Activated CD4-positive, CD25-positive, alpha-beta regulatory T cell treated with anti-CD3 and anti-CD28 coated beads, Interleukin-2, amount 50 U/mL, for 72 hours (primary cell): ENCODE measurements around the gene INO80D.

ENCODE experiments used
- DNase-seq: peaks from one replicate; pipeline ENCODE4 v3.0.0; 2021

The INO80D gene

DNA sequence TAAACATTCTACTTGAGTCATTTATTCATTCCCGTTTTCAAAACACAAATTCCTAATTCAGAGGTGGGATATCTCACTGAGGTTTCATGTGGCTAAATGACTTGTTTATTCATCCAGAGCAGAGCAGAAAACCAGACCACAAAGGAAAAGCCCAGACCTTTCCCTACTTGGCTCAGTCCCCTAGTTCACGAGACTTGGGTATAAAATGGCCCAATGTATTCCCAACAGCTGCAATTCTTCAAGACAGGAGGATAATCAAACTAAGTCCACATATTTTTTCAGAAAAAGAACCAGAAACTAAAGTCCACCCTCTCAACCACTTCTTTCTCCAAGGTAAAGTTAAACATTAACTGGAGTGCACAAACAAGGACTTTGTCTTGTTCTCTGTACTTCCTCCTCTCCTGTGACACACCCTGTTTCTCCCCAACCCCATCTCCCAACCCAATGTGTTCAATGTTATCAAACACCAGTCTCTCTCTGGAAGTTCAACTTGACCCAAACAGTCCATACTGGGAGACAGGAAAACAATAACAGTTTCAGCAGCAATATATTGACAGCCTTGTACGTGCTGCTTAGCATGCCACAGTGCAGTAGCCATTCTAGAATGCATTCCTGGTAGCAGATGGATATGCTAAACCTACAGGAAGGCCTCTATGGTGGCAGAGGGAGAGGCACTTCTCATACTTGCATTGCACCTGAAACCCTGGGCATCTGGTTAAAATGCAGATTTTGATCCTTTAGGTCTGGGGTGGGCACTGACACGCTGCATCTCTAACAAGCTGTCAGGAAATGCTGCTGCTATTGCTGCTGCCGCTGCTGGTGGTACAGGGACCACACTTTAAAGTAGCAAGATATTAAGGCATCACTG, 110.7 kb downstream of the INO80D start:
- no peak for DNase-seq

GRCh38 chr2:205972113-205972512, 113.9 kb downstream of the INO80D start:
- no peak for DNase-seq

DNA sequence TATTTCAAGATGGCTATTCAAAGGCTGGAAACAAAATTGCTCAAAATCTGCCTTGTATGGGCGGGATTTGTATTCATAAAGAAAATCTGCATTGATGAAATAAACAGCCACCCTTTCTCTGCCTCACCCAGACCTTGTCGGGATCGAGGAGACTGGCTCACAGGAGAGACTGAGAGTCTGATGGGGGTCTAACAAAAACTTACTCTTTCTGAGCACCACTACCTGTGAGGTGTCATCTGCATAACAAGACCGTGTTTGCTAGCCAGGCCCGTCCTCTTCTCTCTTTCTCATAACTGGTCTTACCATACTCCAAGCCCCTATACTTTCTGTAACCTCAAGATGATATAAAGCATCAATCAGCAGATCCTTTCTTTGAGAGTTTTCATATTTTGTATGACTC, 115.6 kb downstream of the INO80D start:
- DNase-seq, result no peak

- no peak for DNase-seq
Observed at GRCh38 chr2:205969584-205969983, 116.4 kb downstream of the INO80D start.

DNA sequence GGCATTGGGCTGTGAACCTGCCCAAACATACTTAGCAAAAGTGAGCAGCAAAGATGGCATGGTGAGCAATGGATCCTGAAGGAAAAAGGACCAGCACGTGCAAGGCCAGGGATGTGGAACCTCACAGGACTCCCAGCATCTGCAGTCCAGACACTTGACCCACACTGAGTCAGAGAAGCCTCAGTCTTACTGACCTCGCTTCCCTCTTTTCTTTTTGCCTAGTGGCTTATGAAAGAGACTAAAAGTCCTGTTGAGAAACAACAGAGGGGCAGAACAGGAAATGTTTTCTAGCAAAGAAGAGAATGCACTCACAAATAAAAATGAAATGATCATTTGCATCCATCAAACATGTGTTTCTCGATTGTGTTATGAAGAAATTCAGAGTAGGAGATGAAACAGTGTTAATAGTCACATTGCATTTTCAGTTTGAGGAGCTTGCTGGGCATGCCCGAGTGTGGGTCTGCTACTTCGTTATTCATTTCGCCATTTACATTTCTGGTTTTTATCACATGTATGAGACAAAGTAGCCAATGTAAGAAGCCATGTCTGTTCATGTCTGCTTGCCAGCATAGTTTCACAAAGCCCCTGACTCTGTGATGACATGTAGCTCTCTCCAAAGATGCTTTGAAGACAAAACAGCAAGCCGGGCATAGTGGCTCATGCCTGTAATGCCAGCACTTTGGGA, 118.4 kb downstream of the INO80D start:
- no peak for DNase-seq

GRCh38 chr2:205965707-205966106, 120.3 kb downstream of the INO80D start:
- DNase-seq, result no peak

GRCh38 chr2:205964111-205964761, 121.7 kb downstream of the INO80D start:
- no peak for DNase-seq

DNA sequence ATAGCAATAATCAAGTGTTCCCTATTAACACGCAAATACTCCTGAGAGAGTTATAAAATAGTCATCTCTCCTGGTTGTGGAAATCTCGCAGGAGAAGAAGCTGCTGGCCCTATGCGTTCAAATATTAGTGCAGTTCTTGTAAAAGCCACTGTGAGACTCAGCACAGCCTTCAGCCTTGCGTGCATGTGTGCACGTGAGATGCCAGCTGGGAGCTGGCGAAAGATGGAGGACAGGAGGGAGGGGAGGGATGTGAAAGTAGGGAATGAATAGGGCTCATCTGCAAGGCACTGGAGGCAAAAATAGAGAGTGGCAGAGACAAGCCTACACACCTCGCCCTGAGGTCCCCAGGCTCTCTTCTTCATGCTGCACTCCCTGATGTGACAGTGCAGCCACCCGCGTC, 126.5 kb downstream of the INO80D start:
- DNase-seq, result no peak

DNA sequence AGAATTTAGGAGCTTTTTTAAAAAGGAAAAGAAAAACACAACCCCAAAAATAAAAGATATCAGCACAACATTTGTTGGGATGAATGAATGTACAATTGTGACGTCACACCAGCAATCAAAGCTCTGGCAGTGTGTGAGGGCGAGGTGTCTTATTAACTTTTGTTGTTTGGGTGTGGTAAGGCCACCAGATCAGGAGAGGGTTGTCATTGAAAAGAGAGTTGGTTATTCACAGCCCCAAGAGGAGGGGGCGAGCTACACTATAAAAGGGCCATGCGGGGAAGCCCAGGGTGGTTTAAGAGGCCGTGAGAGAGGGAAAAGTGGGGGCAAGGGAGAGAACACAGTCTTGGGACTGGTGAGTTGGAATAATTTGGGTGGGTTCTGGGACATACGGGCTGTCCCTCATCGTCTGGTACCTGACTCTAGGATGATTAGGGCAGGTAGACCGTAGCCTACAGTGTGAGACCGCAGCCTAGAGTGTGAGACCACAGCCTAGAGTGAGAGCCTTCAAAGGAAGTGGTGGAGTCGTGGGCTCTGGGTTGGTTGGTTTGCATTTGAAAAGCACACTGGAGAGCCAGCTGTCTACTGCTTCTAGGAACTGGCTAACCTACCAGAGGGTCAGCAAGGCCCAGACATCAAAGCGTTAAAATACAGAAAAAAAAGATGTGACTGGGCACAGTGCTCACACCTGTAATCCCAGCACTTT, 128.4 kb downstream of the INO80D start:
- no peak for DNase-seq

DNA sequence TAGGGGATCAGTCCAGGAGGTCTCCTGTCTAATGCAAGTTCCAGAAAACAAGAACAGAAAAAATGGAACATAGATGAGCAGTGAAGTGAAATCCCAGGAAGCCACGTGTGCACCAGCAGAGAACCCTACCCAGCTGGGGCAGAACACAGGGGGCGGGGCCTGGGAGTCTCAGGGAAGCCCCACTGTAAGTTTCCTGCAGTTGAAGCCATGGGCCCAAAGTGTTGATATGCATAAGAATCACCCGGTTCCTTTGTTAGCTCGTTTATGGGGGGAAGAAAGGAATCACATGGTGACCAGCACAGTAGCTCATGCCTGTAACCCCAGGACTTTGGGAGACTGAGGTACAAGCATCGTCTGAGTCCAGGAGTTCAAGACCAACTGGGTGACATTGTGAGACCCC, 131.3 kb downstream of the INO80D start:
- DNase-seq, result no peak

- DNase-seq, result no peak
Observed at GRCh38 chr2:205952282-205952681, 133.7 kb downstream of the INO80D start.

DNA sequence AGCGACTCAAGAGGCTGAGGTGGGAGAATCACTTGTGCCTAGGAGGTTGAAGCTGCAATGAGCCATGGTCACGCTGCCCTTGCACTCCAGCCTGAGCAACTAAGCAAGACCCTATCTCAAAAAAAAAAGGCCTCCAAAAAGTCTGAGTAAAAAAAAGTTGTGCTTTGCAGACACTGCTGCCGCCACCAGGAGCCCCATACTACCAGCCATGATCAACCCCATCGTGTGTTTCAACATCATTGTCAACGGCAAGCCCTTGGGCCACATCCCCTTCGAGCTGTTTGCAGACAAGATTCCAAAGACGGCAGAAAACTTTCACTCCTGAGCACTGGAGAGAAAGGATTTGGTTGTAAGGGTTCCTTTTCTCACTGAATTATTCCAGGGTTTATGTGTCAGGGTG, 137.1 kb downstream of the INO80D start:
- no peak for DNase-seq

- DNase-seq, result no peak
Observed at GRCh38 chr2:205948496-205948837, 137.5 kb downstream of the INO80D start.

- DNase-seq, result peak; percentile 48
Observed at GRCh38 chr2:205947621-205948495, 138.1 kb downstream of the INO80D start.

DNA sequence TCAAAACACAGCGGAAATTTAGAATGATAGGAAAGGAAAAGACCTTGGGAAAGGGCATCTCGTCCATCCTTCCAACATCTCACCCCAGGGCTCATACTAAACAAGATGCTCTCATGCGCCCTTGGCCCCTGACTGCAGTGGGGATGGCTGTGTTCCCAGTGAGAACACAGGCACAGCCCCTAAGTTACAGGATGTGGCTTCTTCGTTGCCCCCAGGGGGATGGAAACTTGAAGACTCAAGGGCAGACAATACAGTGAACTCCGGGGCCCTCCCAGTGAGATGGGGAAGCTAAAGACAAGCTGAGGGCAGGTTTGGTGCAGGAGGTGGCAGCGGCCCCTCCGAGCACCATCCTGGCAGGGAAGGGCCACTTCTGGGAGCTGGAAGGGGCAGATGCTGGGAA, 139.7 kb downstream of the INO80D start:
- no peak for DNase-seq
